Measurements from ENCODE around the gene ZNF568.

Gene ZNF568

DNA sequence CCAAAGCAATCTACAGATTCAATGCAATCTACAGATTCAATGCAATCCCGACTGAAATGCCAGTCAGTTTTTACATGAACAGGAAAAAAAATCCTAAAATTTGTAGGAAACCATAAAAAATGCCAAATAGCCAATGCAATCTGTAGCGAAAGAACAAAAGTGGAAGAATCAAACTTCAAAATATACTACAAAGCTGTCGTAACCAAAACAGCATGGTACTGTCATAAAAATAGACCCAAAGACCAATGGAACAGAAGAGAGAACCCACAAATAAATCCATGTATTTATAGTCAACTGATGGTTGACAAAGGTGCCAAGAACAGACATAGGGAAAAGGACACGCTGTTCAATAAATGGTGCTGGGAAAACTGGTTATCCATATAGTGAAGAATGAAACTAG, 17.7 kb upstream of the ZNF568 start (continued):
- TF ChIP-seq, protein P1, sequence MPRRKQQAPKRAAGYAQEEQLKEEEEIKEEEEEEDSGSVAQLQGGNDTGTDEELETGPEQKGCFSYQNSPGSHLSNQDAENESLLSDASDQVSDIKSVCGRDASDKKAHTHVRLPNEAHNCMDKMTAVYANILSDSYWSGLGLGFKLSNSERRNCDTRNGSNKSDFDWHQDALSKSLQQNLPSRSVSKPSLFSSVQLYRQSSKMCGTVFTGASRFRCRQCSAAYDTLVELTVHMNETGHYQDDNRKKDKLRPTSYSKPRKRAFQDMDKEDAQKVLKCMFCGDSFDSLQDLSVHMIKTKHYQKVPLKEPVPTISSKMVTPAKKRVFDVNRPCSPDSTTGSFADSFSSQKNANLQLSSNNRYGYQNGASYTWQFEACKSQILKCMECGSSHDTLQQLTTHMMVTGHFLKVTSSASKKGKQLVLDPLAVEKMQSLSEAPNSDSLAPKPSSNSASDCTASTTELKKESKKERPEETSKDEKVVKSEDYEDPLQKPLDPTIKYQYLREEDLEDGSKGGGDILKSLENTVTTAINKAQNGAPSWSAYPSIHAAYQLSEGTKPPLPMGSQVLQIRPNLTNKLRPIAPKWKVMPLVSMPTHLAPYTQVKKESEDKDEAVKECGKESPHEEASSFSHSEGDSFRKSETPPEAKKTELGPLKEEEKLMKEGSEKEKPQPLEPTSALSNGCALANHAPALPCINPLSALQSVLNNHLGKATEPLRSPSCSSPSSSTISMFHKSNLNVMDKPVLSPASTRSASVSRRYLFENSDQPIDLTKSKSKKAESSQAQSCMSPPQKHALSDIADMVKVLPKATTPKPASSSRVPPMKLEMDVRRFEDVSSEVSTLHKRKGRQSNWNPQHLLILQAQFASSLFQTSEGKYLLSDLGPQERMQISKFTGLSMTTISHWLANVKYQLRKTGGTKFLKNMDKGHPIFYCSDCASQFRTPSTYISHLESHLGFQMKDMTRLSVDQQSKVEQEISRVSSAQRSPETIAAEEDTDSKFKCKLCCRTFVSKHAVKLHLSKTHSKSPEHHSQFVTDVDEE (CRISPR knock-in tag; IDR thresholded peaks at IDR 0.05), result no peak
- TF ChIP-seq CSDC2 (CRISPR knock-in tag; IDR thresholded peaks at IDR 0.05), result no peak

GRCh38 chr19:36916991-36917390, 859 bp downstream of the ZNF568 start:
- ATAC-seq, result peak; percentile 50
- no peak for TF ChIP-seq ZC3H10 (CRISPR knock-in tag; IDR thresholded peaks at IDR 0.05)
- TF ChIP-seq BACH2 (CRISPR knock-in tag; IDR thresholded peaks at IDR 0.05; ENCODE audit: borderline replicate concordance), result no peak
- TF ChIP-seq RARB (CRISPR knock-in tag; IDR thresholded peaks at IDR 0.05), result no peak
- no peak for TF ChIP-seq TCF4 (CRISPR knock-in tag; IDR thresholded peaks at IDR 0.05; ENCODE audit: borderline replicate concordance)
- TF ChIP-seq SNAI2 (CRISPR knock-in tag; IDR thresholded peaks at IDR 0.05), result no peak
- no peak for TF ChIP-seq OSR1 (CRISPR knock-in tag; IDR thresholded peaks at IDR 0.05)
- TF ChIP-seq PPARA (CRISPR knock-in tag; IDR thresholded peaks at IDR 0.05; ENCODE audit: borderline replicate concordance), result no peak
- no peak for TF ChIP-seq ARNTL (CRISPR knock-in tag; IDR thresholded peaks at IDR 0.05; ENCODE audit: borderline replicate concordance, low read depth)
- no peak for TF ChIP-seq ZNF565 (CRISPR knock-in tag; conservative IDR thresholded peaks at IDR 0.05; ENCODE audit: low read depth)
- no peak for TF ChIP-seq TOX (CRISPR knock-in tag; IDR thresholded peaks at IDR 0.05; ENCODE audit: borderline replicate concordance)
- TF ChIP-seq, protein P1 (CRISPR knock-in tag; IDR thresholded peaks at IDR 0.05), result no peak
- TF ChIP-seq ZNF8 (CRISPR knock-in tag; IDR thresholded peaks at IDR 0.05), result no peak

GRCh38 chr19:36918090-36918489, 2.0 kb downstream of the ZNF568 start:
- TF ChIP-seq TCF4 (CRISPR knock-in tag; IDR thresholded peaks at IDR 0.05; ENCODE audit: borderline replicate concordance), result no peak
- TF ChIP-seq, protein P2, sequence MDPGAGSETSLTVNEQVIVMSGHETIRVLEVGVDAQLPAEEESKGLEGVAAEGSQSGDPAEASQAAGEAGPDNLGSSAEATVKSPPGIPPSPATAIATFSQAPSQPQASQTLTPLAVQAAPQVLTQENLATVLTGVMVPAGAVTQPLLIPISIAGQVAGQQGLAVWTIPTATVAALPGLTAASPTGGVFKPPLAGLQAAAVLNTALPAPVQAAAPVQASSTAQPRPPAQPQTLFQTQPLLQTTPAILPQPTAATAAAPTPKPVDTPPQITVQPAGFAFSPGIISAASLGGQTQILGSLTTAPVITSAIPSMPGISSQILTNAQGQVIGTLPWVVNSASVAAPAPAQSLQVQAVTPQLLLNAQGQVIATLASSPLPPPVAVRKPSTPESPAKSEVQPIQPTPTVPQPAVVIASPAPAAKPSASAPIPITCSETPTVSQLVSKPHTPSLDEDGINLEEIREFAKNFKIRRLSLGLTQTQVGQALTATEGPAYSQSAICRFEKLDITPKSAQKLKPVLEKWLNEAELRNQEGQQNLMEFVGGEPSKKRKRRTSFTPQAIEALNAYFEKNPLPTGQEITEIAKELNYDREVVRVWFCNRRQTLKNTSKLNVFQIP (CRISPR knock-in tag; IDR thresholded peaks at IDR 0.05; ENCODE audit: borderline replicate concordance, low read depth), result no peak
- TF ChIP-seq GLIS3 (CRISPR knock-in tag; IDR thresholded peaks at IDR 0.05), result no peak
- TF ChIP-seq ARNTL (CRISPR knock-in tag; IDR thresholded peaks at IDR 0.05; ENCODE audit: borderline replicate concordance, low read depth), result no peak
- TF ChIP-seq PPARA (CRISPR knock-in tag; IDR thresholded peaks at IDR 0.05; ENCODE audit: borderline replicate concordance), result no peak
- no peak for TF ChIP-seq OSR1 (CRISPR knock-in tag; IDR thresholded peaks at IDR 0.05)
- no peak for TF ChIP-seq ESRRG (CRISPR knock-in tag; IDR thresholded peaks at IDR 0.05)
- no peak for TF ChIP-seq BACH2 (CRISPR knock-in tag; IDR thresholded peaks at IDR 0.05; ENCODE audit: borderline replicate concordance)
- no peak for TF ChIP-seq CSDC2 (CRISPR knock-in tag; IDR thresholded peaks at IDR 0.05)
- TF ChIP-seq CREB5 (CRISPR knock-in tag; IDR thresholded peaks at IDR 0.05; ENCODE audit: low read depth), result no peak
- no peak for TF ChIP-seq CSRNP3 (CRISPR knock-in tag; IDR thresholded peaks at IDR 0.05)
- no peak for TF ChIP-seq ZFP3 (CRISPR knock-in tag; IDR thresholded peaks at IDR 0.05)
- no peak for ATAC-seq

Measured in SK-N-SH treated with all-trans-retinoic acid at 6 μM for 48 hours (cell line).